GM21515 (cell line): ENCODE data around the gene PRODH.
A peak's percentile ranks its signal among the peaks of the same experiment; 100 is the strongest.
"Not testable (repeated sequence)": the region's sequence is repeated elsewhere in the genome, so short reads cannot be mapped to it uniquely, and the experiment has no call there.

ENCODE experiments used
- ATAC-seq: cut with Tn5 transposase; IDR thresholded peaks from one replicate; pipeline ENCODE4 v1.9.1; 2021; ENCODE audit not compliant: unreplicated experiment

PRODH gene

DNA sequence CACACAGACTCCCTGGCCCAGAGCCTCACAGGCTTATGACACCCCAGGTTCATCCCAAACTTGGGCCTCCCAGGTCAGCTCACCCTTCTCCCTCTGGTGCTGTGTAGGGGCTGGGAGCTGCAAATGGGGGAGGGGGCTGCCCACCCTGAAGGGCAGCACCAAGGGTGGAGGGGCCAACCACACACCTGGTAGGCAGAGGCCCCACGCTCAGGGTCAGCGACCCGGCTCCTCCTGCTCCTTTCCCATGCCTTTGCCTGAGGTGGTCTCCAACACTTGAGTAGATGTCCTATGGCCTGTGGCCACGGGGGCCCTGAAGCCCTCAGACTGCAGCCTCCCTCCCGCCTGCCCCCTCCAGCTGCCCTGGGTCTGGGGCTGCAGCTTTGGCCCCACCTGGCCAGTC lies 26.5 kb downstream of the PRODH start:
- ATAC-seq, result no peak

DNA sequence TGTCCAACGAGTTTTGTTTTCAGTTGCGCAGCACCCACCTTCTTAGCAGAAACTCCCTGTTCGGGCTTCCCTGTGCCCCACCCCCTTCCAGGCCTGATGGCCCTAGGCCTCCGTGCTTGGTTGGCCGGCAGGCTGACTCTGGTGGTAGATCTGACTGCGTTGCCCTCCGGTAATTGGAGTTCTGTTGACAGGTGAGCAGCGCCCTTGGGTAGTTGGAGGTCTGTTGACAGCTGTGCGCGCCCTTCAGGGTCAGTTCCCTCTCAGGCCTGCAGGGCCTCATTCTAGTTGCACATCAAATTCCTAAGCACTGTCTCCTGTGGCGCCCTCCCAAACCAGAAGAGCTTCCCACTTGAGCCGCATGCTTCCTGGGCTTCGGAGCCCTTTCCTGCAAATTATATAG lies 29.2 kb downstream of the PRODH start:
- no peak for ATAC-seq

DNA sequence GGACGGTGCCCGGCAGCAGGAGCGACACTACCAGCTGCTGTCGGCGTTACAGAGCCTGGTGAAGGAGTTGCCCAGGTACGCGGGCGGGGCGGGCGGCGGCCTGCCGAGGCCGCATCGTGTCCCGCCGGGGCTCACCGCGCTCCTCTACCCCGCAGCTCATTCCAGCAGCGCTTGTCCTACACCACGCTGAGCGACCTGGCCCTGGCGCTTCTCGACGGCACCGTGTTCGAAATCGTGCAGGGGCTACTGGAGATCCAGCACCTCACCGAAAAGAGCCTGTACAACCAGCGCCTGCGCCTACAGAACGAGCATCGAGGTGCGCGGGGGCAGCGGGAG lies 29.7 kb downstream of the PRODH start:
- ATAC-seq, result not testable (repeated sequence)

DNA sequence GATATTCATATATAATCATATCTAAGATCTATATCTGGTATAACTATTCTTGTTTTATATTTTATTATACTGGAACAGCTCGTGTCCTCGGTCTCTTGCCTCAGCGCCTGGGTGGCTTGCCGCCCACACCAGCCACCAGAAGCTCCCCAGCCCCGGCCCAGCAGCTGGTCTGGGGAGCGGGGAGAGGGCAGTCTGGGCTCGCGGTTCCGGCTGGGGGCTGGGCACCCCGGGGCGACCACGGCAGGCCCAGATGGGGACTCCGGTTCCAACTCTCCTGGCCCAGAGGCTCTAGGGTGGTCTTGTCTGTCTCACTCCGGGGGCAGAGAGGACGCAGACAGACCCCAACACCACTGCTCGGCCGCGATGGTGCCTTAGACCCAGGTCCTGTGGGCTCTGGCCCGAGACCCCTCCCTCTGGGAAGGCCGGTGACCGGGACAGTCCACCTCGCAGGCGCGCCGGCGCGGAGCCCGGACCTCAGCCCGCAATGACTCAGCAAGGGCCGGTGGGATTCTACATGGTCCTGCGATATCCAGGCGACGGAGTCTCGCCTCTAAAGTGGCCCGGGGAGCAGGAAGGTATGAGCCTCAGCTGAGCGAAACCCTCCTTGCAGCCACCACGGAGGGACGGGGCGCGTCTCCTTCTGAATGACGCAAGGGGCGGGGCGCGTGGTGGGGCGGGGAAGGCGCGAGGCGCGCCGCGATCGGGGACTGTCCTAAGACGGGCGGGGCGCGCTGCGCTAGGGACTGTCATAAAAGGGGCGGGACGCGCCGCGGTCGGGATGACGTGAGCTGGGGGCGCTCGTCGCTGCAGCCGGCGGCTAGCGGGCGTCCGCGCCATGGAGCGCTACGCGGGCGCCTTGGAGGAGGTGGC lies 30.3 kb downstream of the PRODH start, which contains the start of gene DGCR6:
Gene DGCR6 (plus strand): TSS at position 781 of the 870 bp plus-strand sequence. CDS start 55 bp downstream, at position 836.
- no peak for ATAC-seq

GRCh38 chr22:18896037-18896657 lies 39.9 kb downstream of the PRODH start:
- peak; percentile 68 for ATAC-seq

GRCh38 chr22:18893775-18894174 lies 42.3 kb downstream of the PRODH start:
- ATAC-seq, result not testable (repeated sequence)

GRCh38 chr22:18890510-18891192 lies 45.4 kb downstream of the PRODH start:
- ATAC-seq, result peak; percentile 97

DNA sequence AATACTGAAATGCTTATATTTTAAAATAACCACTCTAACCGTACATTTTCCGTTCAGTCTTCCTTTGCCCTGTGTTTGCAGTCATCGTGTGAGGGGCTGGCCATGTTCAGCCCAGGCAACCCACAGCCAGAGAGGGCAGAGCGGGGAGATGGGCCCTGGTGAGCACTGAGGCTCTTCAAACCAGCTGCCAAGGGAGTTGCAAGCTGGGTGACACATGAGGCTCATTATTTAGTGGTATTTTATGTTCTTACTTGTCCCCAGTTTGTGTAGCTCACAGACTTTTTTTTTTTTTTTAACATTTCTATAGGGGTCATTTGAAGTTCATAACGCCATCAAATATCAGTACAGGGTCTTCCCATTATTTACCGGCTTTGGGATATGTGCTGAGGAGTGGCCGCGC lies 48.0 kb downstream of the PRODH start:
- no peak for ATAC-seq

GRCh38 chr22:18884465-18884864 lies 51.6 kb downstream of the PRODH start:
- ATAC-seq, result not testable (repeated sequence)

DNA sequence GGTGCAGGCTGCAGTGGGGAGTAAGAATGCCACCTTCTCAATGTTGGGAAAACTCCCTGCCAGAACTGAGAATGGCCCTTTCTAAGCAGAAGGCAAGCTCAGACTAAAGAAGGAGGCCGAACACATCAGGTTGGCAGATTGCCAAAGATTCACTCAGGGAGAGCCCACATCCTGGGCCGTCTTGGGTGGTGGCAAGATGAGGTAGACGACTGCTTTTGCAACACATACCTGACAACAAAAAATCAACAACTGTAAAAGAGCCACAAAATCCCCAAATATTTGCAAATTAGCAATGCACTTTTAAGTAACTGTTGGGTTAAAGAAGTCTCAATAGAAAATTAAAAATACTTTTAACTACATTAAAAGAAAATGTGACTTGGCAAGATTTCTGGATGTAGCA lies 54.8 kb downstream of the PRODH start:
- ATAC-seq, result not testable (repeated sequence)
